ENCODE measurements around the gene NTRK3.

GRCh38 chr15:87944050-87944449 lies 312.5 kb downstream of the NTRK3 start:
- no peak for TF ChIP-seq EZH2 (IDR thresholded peaks at IDR 0.05; ENCODE audit: low read depth)
- no peak for TF ChIP-seq CTCF (conservative IDR thresholded peaks at IDR 0.05)

Data from PC-9 (cell line).